GM23248 (cell line): Measurements from ENCODE around the gene CCBE1.

Experiments used
- EZH2 ChIP-seq: fragments of 200-600 bp; sonication (generic); IDR thresholded peaks from 2 replicates; pipeline ENCODE4 v1.6.1; 2018; ENCODE audit warnings: antibody characterized with exemption, mild to moderate bottlenecking; ENCODE audit not compliant: insufficient read depth, poor library complexity, severe bottlenecking
- EZH2phosphoT487 ChIP-seq: fragments of 200-600 bp; sonication (generic); IDR thresholded peaks from 2 replicates; pipeline ENCODE4 v1.6.1; 2018; ENCODE audit warnings: antibody characterized with exemption, moderate library complexity, mild to moderate bottlenecking, low read depth; ENCODE audit not compliant: insufficient read depth

DNA sequence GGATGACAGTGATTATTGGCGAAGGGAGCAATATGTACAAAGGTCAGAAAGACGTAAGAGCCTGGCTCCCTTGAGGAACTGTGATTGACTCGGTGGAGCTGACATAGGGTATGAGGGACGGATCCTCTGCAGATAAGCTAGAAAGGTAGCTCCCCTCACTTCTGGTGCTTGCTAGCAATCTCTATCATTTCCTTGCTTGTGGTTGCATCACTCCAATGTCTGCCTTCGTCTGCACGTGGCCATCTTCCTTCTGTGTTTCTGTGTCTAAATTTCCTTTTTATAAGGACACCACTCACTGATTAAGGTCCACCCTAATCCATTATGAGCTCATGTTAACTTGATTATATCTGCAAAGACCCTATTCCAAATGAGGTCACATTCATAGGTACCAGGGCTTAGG is 315.3 kb downstream of the CCBE1 start:
- TF ChIP-seq EZH2 (no peak), EZH2phosphoT487 (no peak)
